ENCODE results near the gene TAPBP.
"Not testable (repeated sequence)": the region's sequence is repeated elsewhere in the genome, so short reads cannot be mapped to it uniquely, and the experiment has no call there.

TAPBP gene

DNA sequence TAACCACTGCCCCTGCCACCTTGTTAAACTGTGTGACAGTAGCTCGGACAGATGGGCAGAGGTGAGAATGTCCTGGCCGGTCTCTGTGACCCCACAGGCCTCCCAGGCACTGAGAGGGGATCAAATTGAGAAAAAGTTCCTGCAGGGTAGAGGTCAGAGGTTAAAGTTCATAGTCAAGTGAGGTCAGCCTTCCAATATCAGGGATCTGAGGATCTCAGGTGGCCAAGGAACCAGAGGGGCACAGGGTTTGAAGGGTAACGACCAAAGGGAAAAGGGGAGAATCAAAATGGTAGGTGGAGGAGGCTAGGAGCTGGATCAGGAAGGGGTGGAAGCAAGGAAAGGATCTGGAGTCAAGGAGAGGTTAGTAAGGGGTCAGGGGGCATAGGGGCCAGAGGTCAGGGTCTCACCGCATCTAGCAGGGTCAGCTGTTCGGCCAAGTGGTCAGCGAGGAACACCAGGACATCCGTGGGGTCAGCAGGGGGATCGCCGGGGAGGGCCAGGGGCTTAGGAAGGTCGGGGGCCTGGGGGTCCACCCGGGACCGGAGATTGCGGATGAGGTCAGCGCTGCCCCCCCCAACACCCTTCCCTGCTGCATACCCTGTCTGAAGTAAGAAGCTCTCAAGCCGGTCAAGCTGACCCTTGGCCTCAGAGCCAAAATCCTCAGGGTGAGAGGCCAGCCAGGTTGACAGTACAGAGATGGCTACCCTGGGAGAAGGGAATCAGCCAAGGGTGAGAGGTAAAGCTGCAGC lies 18.1 kb downstream of the TAPBP start:
- DNase-seq: no peak

DNA sequence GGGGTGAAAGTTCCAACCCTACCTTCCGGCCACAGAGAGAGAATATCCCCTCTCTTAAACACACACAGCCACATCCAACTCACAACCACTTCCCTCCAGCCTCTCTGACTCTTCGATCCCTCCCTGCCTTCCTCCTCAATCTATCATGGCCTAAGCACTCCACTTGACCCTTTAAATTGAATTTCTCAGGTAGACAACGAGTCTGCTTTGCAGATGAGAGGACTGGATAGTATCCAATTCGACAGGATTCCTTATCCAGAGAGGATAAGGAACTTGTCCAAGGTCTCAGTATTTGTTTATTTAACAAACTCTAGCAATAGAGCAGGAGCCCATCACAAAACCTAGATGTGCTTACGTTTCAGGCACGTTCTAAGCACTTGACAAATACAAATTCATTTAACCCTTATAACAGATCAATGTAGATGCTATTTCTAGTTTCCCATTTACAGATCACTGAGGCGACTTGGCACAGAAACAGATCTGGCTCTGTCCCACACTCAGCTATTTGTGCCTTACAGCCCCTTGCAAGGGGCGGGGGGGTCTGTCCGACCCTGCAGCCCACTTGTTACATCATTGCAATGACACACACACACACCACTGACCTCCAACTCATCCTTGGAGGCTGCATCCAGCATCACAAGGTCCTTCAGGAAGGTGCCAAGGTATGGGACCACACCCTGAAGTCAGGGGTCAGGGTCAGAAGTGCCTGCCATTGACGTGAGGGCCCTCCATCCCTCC lies 19.6 kb downstream of the TAPBP start:
- no peak for DNase-seq

DNA sequence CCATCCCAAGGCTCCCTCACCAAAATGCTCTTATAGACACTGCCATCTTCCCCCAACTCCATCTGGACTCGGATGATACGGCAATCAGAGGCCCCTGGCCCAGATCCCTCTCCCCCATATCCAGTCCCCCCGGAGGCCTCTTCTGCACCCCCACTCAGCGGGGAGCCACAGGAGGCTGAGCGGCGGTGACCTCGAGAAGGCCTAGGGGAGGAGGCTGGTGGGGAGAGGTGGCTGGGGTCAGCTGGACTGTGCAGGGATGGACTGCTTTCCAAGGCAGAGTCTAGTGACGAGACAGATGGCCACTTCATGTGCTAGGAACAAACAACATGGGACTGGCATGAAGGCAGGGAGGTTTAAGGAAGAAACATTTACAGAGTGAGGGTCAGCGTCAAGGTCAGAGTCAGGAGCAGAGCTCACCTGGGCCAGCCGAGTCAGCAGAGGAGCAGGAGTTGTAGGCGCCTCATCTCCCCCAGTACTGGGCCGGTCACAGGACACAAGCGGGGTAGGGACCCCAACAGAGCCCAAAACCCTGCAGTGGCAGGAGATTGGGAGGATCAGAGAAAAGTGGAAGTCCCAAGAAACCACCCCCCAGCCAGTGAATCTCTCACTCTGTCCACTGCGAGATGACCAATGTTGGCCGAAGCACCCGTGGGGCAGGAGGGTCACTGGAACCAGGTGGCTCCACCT lies 20.7 kb downstream of the TAPBP start:
- DNase-seq: no peak

DNA sequence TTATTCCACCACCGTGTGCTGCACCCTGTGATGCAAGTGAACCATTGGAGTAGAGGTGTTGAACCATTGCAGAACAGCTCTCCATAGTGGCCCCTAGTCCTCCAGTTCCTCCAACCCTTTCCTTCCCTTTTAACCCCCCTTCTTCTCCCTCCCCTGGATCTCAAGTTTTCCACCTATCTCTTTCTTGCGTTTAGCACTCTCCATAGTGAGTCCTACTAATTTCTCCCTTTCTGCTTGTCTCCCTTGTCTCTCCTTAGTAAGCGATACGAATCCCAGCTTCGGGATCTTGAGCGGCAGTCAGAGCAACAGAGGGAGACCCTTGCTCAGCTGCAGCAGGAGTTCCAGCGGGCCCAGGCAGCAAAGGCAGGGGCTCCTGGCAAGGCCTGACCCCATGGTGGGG lies 23.4 kb downstream of the TAPBP start:
- DNase-seq: no peak

DNA sequence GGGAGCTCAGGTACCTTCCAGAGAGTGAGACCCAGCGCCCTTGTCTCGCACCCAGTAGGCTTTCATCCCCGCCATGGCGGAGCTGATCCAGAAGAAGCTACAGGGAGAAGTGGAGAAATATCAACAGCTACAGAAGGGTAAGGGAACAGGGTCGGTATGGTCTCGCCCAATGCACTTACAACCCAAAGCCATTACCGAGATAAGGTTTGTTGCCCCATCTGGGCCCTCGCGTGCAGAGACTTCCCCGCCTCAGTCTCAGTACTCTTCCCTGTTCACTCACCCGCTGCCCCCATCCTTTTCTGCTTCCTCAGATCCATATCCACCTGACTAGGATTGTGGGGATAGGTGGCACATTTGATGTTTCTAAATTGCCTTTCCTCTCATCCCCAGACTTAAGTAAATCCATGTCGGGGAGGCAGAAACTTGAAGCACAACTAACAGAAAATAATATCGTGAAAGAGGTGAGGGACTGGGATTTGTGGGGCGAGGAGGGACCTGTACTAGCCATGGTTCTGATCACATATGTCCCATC lies 24.0 kb downstream of the TAPBP start:
- no peak for DNase-seq

DNA sequence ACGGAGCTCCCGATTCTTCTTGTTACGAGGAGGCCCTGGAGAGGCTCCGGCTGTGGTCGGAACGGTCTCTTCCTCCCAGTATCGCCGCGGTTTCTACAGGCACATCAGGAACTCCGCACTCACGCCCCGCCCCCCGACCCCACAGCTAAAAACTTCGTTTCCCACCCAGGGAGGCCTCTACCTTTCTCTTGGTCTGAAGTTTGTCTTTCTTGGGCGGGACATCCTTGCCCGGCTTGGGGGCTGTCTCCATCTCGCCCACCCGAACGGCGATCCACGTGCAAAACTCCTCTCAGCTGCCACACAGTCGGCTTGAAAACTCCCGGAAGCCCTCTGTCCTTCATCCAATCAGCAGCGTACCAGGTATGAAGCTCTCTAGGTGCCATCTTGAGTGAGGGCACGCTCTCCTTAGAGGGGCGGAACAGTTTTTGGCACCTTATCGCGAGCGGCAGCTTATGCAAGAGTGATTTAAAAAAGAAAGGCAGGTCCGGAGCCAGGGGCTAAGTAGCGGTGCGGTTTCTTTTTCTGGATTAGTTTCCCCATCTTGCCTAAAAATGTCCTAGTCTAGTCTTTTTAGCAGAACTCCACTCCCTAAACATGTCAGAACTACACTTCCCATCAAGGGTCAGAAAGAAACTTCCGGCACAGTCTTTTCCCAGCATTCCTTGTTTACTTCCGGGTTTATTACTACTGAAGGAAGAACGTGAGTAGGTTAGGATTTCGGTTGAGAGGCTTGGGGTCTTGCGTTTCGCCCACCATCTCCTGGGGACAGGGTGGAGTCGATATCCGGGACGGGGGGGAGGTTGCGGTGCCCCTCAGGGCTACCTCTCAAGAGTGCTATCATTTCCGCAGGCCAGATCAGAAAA lies 24.7 kb downstream of the TAPBP start, which contains the start of the genes PFDN6 and WDR46:
Gene PFDN6 (plus strand): TSS at position 681 of the 863 bp plus-strand sequence. CDS start 256 bp downstream, outside the sequence.
Gene WDR46 (minus strand): TSS at position 319 of the 863 bp plus-strand sequence. CDS start 69 bp downstream, at position 250.
- DNase-seq: peak; percentile 66 to 97 (median 84)

DNA sequence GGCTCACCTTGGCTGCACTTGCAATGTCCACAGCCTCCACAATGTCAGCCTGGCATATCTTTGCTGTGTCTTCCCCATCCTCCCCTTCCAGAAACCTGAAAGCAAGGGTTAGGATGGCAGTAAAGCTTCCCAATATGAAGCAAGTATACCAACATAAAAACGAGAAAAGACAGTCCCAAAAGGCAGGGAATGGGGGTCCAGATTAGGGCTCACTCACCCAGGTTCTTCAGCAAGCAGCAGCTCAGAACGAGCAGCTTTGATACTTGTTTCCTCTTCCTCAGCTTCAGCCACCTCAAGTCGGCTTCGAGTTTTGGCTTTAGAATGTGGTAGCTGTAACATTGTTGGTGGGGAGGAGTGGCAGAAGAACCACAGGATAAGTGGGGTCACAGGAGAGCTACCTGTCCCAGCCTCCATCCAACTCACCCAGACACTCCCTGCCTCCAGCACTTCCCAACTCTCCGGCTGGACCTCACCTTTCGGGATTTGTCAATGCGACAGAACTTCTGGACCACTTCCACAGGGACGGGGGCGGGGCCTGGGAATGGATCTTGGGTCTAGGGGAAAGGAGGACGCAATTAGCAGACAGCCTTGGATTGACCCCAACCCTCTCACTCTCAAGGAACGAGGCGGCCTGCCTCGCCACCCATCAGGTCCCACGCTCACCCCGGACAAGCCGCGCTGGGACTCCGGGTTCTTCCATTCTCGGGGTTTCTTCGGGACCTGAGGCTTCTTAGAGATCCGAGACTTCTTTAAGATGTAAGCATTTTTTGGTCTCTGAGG lies 25.5 kb downstream of the TAPBP start:
- DNase-seq: no peak

DNA sequence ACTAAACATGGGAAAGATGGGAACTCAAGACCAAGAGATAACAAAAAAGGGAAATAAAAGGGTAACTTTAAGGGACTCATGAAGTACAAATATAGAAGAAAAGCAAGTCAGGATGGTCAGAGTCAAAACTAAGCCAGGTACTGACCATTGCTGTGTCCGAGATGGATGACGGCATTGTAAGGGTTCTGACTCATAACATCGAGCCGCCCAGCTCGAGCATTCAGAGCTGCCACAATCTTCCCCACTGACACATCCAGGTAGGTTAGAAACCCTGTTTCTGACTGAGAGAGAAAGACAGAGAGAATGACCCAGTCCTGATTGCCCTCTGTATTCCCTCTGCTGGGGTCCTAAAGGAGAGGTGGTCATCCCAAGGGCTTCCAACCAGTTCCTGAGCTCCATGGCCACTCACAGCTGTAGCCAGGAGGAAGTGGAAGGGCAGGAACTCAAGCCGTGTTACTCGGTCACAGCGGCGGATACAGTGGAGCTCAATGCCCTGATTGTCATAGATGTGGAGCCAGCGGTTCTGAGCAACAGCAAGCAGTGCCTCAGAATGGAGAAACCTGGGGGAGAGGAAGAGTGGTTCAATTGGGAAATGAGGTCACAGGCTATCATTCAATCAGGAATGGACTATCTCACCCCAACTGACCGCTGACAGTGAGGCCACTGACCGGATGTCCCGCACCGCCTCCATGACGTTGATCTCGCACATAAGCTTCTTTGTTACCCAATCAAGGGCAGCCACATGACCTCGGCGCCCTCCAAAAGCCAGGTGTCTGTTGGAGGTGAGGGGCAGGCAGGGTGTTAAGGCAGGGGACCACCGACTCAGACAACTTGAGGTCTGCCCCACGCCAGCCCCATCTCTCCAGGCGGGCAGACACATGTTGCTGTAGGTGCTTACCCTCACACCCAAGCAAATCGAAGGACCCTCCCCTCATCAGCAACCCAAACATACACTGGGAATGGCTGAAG lies 26.6 kb downstream of the TAPBP start:
- no peak for DNase-seq

DNA sequence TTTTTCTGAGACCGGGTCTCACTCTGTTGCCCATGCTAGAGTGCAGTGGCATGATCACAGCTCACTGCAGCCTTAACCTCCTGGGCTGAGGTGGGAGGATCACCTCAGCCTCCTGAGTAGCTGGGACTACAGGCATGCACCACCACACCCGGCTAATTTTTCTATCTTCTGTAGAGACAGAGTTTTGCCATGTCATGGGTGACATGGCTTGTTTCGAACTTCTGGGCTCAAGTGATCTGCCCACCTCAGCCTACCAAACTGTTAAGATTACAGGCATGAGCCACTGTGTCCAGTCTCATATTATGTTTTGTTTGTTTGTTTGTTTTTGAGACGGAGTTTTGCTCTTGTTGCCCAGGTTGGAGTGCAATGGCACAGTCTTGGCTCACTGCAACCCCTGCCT lies 28.7 kb downstream of the TAPBP start:
- not testable (repeated sequence) for DNase-seq

DNA sequence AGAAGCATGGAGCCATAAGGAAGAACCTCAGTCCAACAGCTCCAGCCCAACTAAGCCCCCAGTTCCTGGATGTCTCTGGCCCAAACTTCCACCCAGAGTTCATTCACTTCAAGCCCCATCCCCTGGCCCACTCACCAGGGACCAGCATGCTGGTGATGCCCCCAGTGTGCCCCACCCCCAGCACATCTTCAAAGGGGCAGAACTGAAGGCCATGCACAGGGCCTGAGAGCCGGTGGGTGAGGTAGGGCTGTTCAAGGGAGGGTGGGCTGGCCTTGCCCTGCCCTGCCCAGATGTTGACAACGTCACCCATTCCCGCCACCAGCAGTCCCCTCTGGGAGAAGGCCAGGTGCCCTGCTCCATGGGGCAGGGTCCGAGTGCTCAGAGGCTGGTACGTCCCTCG lies 33.3 kb downstream of the TAPBP start:
- no peak for DNase-seq

DNA sequence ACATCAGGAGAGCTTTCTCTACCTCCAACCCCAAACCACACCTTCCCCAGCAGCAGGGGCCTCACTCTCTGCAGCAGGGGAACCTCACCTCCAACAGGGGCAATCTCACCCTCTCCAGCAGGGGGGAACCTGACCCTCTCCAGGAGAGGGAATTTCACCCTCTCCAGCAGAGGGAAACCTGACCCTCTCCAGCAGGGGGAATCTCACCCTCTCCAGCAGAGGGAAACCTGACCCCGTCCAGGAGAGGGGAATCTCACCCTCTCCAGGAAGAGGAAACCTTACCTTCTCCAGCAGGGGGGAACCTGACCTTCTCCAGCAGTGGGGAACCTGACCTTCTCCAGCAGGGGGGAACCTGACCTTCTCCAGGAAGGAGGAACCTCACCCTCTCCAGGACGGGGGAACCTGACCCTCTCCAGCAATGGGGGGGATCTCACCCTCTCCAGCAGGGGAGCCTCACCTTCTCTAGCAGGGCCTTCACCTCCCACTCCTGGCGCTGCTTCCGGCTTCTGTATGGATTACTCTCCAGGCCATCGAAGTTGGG lies 33.8 kb downstream of the TAPBP start:
- peak in 2 of 6 experiments; percentile 11 to 12 for DNase-seq

DNA sequence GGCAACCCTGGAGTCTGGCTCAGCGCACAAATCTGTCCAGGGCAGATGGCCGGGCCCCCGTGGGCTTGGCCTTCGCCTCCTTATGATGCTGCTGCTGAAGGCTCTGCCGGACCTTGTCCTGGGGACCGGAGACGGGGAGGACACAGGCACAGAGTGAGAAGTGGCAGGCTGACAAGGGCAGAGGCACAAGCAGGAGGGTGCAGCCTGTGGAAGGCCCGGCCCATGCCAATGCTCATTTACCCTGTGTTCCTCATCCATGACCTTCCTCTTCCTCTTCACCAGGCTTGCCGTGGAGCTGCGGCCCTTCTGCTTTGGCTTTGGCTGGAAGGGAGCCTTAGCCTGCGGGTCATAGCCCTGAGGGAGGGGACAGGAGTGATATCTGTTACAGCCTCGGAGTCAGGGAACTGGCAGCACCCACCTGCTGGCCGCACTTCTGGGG lies 34.6 kb downstream of the TAPBP start:
- no peak for DNase-seq

DNA sequence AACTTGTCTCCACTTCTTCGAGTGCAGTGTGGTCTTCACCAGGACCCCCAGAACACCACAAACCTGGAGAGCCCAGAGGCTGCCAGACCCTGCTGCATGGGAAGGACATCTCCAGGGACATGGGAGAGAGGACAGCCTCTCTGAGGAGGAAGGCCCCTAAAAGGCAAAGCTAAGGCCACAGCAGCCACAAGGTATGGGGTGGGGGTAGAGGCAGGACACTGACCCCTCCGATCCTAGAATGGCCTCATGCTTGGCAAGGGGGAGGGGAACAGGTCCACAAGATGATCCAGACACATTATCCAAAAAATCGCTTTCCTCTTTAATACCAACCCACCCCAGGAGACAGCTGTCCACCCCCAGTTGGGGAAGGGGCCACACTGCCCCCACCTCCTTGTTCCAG lies 35.1 kb downstream of the TAPBP start:
- no peak for DNase-seq

DNA sequence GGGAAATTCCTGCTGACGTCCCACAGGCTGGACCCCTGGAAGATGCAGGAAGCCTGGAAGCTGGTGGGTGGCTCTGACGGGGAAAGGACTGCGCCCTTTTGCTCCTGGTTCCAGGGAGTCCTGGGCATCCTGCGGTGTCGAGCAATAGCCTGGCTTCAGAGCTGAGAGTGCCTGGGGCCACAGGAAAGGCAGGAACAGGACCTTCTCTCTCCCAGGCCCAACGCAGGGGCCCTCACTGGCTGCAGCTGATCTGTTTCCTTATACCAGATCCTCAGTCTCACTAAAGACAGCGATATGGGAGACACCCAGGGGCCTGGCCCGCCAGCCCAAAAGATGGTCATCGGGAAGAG lies 35.5 kb downstream of the TAPBP start:
- DNase-seq: no peak

DNA sequence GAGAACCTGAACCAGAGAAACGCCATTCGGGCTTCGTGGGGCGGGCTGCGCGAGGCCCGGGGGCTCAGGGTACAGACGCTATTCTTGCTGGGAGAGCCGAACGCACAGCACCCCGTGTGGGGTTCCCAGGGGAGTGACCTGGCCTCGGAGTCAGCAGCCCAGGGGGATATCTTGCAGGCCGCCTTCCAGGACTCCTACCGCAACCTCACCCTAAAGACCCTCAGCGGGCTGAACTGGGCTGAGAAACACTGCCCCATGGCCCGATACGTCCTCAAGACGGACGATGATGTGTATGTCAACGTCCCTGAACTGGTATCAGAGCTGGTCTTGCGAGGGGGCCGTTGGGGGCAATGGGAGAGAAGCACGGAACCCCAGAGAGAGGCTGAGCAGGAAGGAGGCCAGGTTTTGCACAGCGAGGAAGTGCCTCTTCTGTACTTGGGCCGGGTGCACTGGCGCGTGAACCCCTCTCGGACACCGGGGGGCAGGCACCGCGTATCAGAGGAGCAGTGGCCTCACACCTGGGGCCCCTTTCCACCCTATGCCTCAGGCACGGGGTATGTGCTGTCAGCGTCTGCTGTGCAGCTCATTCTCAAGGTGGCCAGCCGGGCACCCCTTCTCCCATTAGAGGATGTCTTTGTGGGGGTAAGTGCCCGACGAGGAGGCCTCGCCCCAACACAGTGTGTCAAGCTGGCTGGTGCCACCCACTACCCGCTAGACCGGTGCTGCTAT lies 36.1 kb downstream of the TAPBP start:
- peak in 2 of 6 experiments; percentile 16 to 41 for DNase-seq

DNA sequence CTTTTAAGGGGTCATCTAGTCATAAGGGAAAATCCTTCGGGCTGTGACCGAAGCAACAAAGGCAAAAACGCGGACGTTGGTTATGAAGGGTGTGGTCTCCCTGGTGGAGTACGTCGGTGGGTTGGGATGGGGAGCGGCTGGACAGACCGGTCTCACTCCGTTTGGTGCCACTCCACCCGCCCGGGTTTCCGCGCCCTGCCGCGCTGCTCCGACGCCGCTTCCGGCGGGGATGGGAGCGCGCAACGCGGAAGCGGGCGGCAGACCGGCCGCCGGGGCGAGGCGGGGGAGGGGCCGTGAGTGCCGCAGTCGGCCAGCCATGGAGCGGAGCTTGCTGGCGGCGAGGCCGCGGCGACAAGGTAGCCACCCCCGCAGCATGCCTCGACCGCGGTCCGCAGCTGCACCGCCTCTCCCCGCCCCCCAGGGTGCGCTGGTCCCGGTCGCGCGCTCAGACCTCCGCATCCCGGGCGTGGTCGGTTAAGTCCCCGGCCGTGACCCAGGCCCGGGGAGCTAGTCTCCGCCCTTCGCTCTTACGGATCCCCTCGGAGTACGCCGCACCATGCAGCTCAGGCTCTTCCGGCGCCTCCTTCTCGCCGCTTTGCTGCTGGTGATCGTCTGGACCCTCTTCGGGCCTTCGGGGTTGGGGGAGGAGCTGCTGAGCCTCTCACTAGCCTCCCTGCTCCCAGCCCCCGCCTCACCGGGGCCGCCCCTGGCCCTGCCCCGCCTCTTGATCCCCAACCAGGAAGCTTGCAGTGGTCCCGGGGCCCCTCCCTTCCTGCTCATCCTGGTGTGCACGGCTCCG lies 36.8 kb downstream of the TAPBP start, which contains the start of gene B3GALT4:
Gene B3GALT4 (plus strand): TSS at position 260 of the 799 bp plus-strand sequence. CDS start 297 bp downstream, at position 557.
- peak; percentile 47 to 79 (median 71) for DNase-seq

DNA sequence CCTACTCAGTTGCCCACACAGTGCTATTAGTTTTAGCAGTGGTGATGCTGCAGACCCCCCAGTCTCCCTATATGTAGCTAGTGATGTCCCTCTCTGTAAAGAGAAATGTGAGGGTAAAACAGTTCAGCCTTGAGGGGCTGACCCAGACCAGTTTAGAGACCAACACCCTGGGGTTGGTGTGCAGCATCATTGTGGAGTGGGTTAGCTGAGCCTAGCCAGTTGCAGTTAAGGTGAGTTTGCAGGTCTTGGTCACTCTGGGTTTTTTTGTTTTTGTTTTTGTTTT lies 37.4 kb downstream of the TAPBP start:
- no peak for DNase-seq

Data from stimulated activated naive CD4-positive, alpha-beta T cell (primary cell).